NCI-H510A (cell line): ENCODE measurements around the gene HBE1.
"Not testable (repeated sequence)": the region's sequence is repeated elsewhere in the genome, so short reads cannot be mapped to it uniquely, and the experiment has no call there.

Experiments
- DNase-seq: peaks from one replicate; lab custom pipeline; 2025; lab: John Stamatoyannopoulos, UW

The HBE1 gene

GRCh38 chr11:5269715-5270147, at the start of gene HBE1:
Gene HBE1 (minus strand): TSS chr11:5269945. CDS start chr11:5269890, 55 bp downstream.
- no peak for DNase-seq

GRCh38 chr11:5317292-5317691, 47.5 kb upstream of the HBE1 start:
- no peak for DNase-seq

- not testable (repeated sequence) for DNase-seq
Measured at GRCh38 chr11:5313326-5314023, 43.7 kb upstream of the HBE1 start.

- no peak for DNase-seq
Measured at GRCh38 chr11:5310423-5310822, 40.7 kb upstream of the HBE1 start.

- DNase-seq, result no peak
Measured at GRCh38 chr11:5307256-5308019, 37.7 kb upstream of the HBE1 start.

- no peak for DNase-seq
Measured at GRCh38 chr11:5304046-5304445, 34.3 kb upstream of the HBE1 start.

- no peak for DNase-seq
Measured at GRCh38 chr11:5303626-5304025, 33.9 kb upstream of the HBE1 start.

GRCh38 chr11:5301846-5302245, 32.1 kb upstream of the HBE1 start, which contains the start of gene OR51B4:
Gene OR51B4 (minus strand): TSS chr11:5301946. CDS start chr11:5301946, 0 bp downstream.
- DNase-seq, result no peak

- DNase-seq, result no peak
Measured at GRCh38 chr11:5300251-5300650, 30.5 kb upstream of the HBE1 start.

- DNase-seq, result no peak
Measured at GRCh38 chr11:5298451-5298850, 28.7 kb upstream of the HBE1 start.

- no peak for DNase-seq
Measured at GRCh38 chr11:5297721-5298323, 28.1 kb upstream of the HBE1 start.

- not testable (repeated sequence) for DNase-seq
Measured at GRCh38 chr11:5294342-5294995, 24.7 kb upstream of the HBE1 start.

GRCh38 chr11:5293028-5293427, 23.3 kb upstream of the HBE1 start:
- no peak for DNase-seq

GRCh38 chr11:5291207-5291838, 21.6 kb upstream of the HBE1 start:
- no peak for DNase-seq

- no peak for DNase-seq
Measured at GRCh38 chr11:5290106-5290505, 20.4 kb upstream of the HBE1 start.

- no peak for DNase-seq
Measured at GRCh38 chr11:5289696-5290095, 20.0 kb upstream of the HBE1 start.

GRCh38 chr11:5288906-5289550, 19.3 kb upstream of the HBE1 start:
- DNase-seq, result no peak

- no peak for DNase-seq
Measured at GRCh38 chr11:5288108-5288905, 18.6 kb upstream of the HBE1 start.

- no peak for DNase-seq
Measured at GRCh38 chr11:5286901-5287300, 17.2 kb upstream of the HBE1 start.

- DNase-seq, result no peak
Measured at GRCh38 chr11:5286351-5286750, 16.6 kb upstream of the HBE1 start.
